GM12872 (cell line): ENCODE measurements around the gene ZBTB32.

Experiments used
- TF ChIP-seq, protein P1 (sequence below): IDR thresholded peaks from 3 replicates; pipeline ENCODE4 v1.5.1; 2011; ENCODE audit warnings: low read depth, mild to moderate bottlenecking, low read length, moderate library complexity; ENCODE audit not compliant: insufficient read depth

ZBTB32 gene

DNA sequence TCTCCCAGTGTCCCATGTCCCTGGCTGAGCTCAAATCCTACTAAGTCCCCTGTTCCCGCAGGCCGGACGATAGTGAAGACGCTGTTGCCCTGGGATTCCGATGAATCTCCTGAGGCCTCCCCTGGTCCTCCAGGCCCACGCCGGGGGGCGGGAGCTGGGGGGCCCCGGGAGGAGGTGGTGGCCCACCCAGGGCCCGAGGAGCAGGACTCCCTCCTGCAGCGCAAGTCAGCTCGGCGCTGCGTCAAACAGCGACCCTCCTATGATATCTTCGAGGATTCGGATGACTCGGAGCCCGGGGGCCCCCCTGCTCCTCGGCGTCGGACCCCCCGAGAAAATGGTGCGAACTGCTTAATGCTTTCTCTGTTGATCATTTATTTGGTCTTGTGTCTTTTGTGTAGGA, 19.3 kb downstream of the ZBTB32 start:
- TF ChIP-seq, protein P1, sequence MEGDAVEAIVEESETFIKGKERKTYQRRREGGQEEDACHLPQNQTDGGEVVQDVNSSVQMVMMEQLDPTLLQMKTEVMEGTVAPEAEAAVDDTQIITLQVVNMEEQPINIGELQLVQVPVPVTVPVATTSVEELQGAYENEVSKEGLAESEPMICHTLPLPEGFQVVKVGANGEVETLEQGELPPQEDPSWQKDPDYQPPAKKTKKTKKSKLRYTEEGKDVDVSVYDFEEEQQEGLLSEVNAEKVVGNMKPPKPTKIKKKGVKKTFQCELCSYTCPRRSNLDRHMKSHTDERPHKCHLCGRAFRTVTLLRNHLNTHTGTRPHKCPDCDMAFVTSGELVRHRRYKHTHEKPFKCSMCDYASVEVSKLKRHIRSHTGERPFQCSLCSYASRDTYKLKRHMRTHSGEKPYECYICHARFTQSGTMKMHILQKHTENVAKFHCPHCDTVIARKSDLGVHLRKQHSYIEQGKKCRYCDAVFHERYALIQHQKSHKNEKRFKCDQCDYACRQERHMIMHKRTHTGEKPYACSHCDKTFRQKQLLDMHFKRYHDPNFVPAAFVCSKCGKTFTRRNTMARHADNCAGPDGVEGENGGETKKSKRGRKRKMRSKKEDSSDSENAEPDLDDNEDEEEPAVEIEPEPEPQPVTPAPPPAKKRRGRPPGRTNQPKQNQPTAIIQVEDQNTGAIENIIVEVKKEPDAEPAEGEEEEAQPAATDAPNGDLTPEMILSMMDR = no peak

DNA sequence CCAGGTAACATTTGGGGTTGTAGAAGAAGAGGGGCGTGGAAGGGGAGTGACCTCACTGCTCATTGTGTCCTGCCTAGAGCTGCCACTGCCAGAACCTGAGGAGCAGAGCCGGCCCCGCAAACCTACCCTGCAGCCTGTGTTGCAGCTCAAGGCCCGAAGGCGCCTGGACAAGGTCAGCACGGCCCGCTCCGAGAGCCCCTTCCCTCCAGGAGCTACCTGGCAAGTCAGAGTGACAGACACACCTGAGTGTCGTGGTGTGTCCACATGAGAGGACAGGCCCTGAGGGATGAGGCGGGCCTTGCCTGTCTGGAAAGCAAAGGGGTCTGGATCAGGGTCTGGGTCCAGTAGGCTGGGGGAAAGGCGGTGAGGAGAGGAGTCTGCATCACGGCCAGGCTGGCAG, 20.2 kb downstream of the ZBTB32 start:
- TF ChIP-seq, protein P1 = no peak

DNA sequence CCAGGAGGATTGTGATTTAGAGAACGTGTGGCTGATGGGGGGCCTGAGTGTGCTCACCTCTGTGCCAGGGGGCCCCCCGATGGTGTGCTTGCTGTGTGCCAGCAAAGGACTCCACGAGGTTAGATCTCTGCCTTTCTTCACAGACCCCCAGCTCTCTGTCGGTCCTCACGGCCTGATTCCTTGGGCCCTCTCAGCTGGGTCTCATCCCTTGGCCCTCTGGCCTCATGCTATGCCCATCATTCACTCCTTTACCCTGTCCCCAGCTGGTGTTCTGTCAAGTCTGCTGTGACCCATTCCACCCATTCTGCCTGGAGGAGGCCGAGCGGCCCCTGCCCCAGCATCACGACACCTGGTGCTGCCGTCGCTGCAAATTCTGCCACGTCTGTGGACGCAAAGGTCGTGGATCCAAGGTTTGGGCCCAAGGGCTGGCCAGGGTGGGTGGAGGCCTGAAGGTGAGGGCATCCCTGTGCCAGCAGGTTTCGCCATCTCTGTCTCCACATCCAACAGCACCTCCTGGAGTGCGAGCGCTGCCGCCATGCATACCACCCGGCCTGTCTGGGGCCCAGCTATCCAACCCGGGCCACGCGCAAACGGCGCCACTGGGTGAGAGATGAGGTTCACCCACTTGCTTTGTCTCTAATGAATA, 21.0 kb downstream of the ZBTB32 start:
- TF ChIP-seq, protein P1 = no peak

DNA sequence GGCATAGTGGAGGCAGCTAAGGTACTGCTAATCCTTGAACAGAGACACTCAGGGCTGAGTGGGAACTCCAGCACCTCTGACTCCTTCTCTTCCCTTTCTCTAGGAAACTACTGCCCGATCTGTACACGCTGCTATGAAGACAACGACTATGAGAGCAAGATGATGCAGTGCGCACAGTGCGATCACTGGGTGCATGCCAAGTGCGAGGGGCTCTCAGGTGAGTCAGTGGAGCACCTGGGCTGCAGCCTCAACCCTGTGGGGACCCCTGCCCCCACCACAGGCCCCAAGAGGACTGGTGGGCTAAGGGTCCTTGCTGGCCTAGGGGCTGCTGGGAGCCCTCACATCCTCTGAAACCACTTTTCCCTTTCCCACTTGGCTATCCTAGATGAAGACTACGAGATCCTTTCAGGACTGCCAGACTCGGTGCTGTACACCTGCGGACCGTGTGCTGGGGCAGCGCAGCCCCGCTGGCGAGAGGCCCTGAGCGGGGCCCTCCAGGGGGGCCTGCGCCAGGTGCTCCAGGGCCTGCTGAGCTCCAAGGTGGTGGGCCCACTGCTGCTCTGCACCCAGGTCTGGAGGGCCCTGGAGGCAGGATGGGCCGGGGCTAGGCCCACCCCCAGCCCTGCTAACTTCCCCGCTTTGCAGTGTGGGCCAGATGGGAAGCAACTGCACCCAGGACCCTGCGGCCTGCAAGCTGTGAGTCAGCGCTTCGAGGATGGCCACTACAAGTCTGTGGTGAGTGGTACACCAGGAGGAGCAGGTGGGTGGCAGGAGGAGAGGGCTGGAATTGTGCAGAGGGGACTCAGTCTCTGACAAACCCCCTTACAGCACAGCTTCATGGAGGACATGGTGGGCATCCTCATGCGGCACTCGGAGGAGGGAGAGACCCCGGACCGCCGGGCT, 22.9 kb downstream of the ZBTB32 start:
- TF ChIP-seq, protein P1 = no peak

DNA sequence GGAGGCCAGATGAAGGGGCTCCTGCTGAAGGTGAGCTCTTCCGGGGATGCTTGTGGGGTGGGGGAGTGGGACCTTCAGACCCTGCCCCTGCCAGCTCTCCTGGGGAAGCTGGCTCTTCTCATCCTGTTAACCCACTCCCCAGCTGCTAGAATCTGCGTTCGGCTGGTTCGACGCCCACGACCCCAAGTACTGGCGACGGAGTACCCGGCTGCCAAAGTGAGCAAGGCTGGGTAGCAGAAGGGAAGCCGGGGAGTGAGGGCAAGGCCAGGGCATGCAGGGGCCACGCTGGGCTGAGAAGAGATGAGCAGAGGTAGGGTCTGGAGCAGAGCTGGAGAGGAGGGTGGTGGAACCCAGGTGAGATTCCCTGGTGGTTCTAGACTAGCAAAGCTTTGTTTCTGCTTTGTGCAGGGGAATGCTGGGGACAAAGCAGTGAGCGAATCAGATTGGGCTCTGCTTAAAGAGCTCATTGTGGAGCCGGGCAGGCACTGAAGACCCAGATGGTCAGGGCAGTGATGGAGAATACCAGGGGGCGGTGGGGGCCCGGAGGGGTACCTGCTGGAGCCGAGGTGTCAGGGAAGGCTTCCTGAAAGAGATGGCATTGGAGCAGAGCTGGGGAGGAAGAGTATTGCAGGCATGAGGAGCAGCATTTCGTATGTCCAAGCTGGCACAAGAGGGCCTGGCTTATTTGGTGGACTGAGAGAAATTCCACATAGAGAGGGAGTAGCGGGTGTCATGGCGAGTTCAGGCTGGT, 23.8 kb downstream of the ZBTB32 start:
- TF ChIP-seq, protein P1 = no peak

DNA sequence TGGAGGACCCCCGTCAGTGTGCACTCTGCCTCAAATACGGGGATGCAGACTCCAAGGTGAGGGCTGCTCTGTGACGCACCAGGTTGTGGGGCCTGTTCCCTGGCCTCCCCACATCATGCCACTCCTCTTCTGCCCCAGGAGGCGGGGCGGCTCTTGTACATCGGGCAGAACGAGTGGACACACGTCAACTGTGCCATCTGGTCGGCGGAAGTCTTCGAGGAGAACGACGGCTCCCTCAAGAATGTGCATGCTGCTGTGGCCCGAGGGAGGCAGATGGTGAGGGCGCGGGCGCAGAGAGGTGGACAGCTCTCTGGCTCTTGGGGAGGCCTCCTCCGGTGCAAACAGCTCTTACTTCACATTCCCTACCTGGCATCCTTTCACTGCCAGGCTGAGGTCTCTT, 24.7 kb downstream of the ZBTB32 start:
- TF ChIP-seq, protein P1 = no peak

DNA sequence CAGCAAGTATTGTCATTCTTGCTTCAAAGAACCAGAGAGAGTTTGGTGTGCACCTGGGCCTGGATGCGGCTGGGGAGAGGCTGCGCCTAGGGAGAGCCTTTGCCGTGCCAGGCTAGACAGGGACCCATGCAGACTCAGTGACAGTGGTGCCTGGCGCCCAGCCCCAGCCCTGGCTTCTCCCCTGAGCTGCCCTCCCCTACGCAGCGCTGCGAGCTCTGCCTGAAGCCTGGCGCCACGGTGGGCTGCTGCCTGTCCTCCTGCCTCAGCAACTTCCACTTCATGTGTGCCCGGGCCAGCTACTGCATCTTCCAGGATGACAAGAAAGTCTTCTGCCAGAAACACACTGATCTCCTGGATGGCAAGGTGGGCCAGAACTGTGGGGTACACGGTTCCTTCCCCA, 25.4 kb downstream of the ZBTB32 start:
- TF ChIP-seq, protein P1 = no peak
